Hematopoietic multipotent progenitor cell treated with erythropoietin and hydrocortisone succinate and interleukin-3 and kit ligand, for 8 days (in vitro differentiated cells): ENCODE data around the gene CCDC157.
A peak's percentile ranks its signal among the peaks of the same experiment; 100 is the strongest.
"Not testable (repeated sequence)": the region's sequence is repeated elsewhere in the genome, so short reads cannot be mapped to it uniquely, and the experiment has no call there.

Experiments used
- DNase-seq: peaks from one replicate; pipeline ENCODE4 v3.0.0-alpha.2; 2015

CCDC157 gene

DNA sequence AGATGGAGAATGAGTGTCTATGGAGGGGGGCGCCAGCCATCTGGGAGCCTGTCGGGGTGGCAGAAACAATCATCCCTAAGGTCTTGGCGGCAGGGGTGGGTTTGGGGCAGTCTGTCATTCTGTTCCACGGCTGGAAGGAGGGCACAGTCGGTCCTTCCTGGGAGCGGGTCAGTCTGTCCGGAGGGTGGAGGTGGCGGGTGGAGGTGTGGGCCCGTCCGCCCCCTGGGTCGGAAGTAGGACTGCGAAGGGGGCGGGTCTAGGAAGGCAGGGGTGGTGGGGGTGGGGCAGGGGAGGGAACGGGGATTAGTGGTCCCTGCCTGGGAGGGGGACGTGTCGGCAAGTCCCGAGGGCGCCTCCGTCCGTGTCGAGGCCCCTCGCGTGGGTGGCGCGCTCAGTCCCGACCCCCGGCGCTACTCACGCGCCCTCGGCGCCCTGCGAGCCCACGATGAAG is 30.5 kb upstream of the CCDC157 start:
- no peak for DNase-seq

- peak; percentile 89 for DNase-seq
Measured at GRCh38 chr22:30326706-30327362, 30.0 kb upstream of the CCDC157 start, which contains the start of gene TBC1D10A. Gene TBC1D10A, minus strand, starts transcription at chr22:30326941. Its CDS starts 60 bp downstream, at chr22:30326881.

- no peak for DNase-seq
Measured at GRCh38 chr22:30327864-30328345, 28.9 kb upstream of the CCDC157 start.

GRCh38 chr22:30328466-30329049 is 28.2 kb upstream of the CCDC157 start:
- no peak for DNase-seq

GRCh38 chr22:30332551-30332950 is 24.3 kb upstream of the CCDC157 start:
- no peak for DNase-seq

DNA sequence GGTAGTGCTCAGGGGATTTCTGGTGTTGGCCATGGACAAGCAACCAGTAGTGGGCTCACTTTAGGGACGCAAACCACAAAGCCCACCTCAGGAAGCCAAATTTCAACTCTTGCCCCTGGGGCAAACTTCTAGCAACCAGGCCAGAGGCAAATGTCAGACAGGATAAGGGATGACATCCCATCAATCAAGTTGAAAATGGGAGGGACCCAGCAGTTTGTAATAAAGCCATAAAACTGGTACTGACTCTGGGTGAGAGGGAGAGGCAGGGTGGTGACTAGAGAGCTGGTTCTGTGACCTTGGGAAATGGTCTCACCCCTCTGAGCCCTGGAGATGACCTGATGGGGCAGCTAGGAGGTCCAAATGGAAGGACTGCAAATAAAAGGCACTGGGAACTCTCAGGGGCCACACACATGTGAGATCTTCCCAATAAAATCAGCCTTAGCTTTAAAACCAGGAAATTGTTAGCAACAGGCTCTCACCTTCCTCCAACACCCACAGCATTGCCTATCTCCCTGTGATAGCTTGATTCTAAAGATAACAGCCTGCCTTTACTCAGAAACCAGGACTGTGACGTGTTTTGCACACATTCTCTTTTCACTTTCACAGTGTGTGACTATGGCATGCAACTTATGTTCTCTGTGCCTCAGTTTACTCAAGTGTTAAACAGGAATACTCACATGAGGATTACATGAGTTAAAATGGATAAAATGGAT is 23.7 kb upstream of the CCDC157 start:
- DNase-seq: no peak

DNA sequence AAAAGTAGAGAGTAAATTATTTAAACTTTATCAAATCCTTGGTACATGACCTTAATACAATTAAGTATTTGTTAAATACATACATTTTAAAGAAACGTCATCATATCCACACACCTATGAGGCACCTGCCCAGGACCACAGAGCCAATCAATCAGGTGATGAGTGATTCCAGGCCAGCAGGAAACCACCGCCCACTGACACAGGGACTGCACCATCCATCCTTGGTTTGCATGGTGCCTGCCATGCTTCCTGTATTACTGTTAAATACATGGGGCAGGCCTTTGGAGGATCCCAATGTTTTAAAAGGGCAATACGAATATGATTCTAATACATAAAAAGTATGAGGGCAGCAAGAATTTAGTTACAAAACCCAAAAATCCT is 23.1 kb upstream of the CCDC157 start:
- DNase-seq: no peak

GRCh38 chr22:30334646-30335045 is 22.2 kb upstream of the CCDC157 start:
- DNase-seq: no peak

DNA sequence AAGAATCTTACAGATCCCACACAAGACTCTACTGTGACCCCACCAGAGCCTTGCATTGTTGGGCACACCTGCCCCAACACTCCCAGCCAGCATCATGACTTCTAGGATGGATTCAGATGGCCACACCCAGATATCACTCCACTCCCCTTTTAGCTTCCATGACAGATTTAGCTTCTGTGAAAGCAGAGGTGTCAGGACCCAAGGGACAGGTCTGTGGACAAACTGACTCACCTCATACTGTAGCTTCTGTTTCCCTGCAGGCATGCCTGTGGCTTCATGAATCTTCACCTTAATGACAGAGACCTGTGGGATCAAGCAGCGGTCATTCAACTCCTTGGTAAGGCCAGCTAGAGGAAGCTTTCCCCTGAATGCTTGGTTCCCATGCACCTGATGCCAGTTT is 21.6 kb upstream of the CCDC157 start:
- no peak for DNase-seq

DNA sequence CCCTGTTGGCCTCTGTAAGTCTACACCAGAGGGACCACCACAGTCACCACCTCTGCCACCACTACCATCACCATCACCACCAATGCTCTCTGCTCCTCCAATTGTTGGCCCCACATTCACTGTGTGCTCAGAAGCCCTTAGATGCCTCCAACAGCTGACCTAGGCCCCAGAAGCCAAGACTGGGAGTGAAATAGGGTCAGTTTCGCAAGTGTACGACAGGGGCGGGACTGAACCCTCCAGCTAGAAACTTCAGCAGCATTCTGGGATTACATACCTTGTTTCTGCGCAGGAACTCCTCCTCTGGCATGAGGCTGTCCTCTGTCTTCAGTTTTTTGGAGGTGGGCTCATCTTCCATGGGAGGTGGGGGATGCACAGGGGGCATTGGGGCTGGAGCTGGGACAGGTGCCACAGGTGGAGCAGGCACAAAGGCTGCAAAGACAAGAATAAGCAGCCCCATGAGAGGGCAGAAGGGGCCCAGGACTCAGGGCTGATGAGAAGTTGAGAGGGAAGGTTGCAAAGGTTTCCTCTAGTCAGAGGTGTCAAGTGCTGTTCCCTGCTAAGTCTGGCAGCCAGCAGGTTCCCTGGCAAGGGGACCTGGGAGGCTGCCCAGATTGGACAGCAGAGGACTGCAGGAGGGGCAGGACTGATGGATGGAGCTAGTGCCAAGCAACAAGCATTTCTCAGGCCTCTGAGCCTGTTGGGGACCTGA is 19.9 kb upstream of the CCDC157 start:
- DNase-seq: no peak

DNA sequence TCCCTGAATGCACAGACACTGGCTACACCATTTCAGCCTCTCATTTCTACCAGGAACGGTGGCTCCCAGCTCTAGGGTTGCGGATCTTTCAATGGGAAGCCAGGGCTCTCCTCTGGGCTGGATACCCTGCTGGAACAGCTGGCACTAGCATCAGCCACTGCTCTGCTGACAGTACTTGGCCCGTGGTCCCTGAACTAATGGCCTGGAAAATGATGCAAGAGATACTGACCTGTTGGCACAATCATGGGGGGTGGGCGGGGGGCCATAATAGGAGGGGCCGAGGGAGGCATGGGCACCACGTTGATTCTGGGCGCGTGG is 19.4 kb upstream of the CCDC157 start:
- DNase-seq: no peak

GRCh38 chr22:30338341-30338740 is 18.5 kb upstream of the CCDC157 start:
- DNase-seq: not testable (repeated sequence)

DNA sequence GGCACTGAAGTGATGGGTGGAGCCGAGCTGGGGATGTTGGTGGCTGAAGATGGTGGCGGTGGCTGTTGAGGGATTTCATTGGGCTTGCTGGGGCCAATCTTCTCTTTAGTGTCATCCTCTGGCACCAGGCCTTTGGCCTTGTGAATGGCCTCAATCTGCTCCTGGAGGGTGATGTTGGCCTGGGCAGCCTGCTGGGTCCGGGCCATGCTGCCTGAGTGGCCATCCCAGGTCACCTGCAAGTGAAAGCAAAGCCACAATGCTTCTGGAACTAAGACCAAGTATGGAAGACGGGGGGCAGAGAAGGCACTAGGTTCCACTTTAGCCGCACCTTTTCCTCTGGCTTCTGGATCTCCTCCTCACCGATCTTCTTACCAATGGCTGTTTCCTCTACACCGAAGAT is 18.0 kb upstream of the CCDC157 start:
- no peak for DNase-seq

DNA sequence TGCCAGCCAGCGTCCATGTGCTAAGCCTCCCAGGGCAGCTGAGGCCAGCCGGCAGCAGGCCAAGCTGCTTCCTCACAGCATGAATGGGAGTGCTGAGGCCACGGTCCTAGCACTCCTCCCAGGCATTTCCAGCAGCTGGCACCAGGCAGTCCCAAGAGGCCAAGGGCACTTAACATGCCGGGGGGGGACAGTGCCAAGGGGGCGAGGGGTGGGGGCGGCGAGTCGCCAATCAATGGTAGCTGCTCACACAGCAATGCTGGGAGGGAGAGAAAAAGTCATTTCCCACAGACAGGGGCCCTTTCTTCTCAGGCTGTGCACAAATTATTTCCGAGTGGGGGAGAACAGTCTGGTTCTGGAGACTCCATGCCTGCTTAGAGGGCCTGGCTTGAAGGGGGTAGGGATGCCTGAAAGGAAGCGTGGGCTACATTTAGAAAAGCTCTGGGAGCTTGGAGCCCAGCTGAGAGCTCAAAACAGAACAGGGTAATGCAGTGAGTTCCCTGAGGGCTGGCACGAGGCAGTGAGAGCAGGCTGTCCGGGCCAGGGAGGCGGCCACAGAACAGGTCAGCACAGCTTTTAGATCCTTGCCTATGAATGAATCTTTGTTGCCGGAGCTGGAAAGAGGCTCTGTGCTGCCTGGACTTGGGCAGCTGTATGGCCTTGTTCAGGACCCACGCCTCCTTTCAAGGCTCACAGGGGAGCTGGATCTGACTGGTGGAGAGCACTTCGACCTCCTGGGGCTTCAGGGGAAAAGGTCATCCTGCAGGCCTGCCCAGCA is 15.7 kb upstream of the CCDC157 start:
- no peak for DNase-seq

- no peak for DNase-seq
Measured at GRCh38 chr22:30344447-30345200, 12.2 kb upstream of the CCDC157 start.

- DNase-seq: no peak
Measured at GRCh38 chr22:30347255-30347892, 9.4 kb upstream of the CCDC157 start.

- no peak for DNase-seq
Measured at GRCh38 chr22:30348404-30348803, 8.4 kb upstream of the CCDC157 start.

GRCh38 chr22:30348809-30349208 is 8.0 kb upstream of the CCDC157 start:
- no peak for DNase-seq

DNA sequence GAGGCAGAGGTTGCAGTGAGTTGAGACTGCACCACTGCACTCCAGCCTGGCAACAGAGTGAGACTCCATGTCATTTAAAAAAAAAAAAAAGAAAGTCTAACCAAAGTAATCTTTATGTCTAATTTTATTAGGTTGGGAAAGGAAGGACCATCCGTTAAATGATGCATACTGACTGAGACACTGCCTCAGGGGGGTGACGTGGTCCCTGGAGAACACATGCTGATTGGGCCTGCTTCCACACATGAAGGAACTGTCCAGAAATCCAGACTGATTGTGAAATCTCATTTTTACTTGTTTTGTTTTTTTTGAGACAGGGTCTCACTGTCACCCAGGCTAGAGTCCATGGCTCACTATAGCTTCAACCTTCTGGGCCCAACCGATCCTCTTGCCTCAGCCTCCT is 5.6 kb upstream of the CCDC157 start:
- DNase-seq: no peak

DNA sequence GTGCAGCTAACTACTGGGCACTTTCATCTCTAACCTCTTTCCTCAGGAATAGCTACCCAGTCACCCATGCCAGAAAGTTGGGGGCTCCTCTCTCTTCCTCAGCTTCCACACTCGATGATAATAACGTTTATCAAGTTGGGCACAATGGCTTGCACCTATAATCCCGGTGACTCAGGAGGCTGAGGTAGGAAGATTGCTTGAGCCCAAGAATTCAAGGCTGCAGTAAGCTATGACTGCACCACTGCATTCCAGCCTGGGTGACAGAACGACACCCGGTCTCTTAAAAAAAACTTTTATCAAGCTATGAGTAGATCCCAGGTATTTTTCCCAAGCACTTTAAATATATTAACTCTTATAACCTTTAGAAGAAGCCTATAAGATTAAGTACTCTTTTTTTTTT is 2.2 kb upstream of the CCDC157 start:
- DNase-seq: no peak

DNA sequence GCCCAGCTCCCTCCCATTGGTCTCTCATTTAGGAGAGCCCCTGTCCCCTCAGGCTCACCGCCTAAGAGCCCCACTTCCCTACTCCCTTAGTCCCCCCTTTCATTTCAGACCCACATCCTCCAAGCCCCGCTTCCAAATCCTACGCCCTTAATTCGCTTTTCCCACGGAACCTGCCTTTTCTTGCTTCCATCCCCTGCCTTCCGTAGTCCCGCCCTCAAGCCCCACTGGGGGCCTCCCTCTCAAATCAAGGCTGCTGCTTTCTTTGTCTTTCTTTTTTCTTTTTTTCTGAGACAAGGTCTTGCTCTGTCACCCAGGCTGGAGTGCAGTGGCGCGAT is 396 bp downstream of the CCDC157 start:
- no peak for DNase-seq
